Measurements from ENCODE around the gene TRPM1. TPM values are rescaled to one million over a fixed set of nuclear protein-coding genes. Genes with fewer than 3 reads are reported as not detected.

TRPM1 gene
- polyA plus RNA-seq (2013, experiment 1 of 2; ENCODE audit: insufficient read length) = not detected
- not detected for polyA plus RNA-seq (2013, experiment 2 of 2; ENCODE audit: insufficient read length)

DNA sequence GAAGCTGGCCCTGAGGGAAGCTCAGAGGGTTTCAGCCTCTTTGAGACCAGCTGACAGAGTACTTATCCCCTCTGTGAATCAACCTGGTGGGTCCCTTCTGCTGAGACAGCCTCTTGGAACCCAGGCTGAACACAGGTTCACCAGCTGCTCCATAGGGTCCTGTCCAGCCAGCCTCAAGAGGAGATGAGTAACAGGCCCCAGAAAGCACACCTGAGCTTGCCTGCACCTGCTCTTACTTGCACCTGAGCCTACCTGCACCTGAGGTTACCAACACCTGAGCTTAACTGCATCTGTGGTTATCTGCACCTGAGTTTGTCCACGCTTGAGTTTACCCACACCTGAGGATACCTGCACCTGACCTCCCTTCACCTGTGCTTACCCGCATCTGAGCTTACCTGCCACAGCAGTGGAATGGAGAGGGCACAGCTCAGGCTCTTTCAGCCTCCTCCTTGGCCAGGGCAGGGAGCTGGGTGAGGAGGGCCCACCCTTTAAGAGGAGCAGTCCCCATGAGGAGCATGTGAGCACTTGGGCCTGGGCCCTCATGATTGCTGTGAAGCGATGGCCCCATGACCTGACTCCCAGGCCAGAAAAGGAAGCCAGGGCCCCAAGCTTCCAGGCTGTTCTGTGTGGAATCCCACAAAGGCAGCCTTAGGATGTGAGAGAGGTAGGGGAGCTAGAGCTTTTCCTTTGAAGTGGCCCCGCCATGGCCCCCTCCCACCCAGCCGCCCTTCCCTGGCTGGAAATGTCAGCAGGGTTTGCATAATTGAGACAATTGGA, at the start of gene TRPM1:
Gene TRPM1 (minus strand): TSS at position 464 of the 777 bp plus-strand sequence. CDS start 20,370 bp downstream, outside the sequence.
- no peak for DNase-seq

GRCh38 chr15:31150732-31151231, 49.3 kb upstream of the TRPM1 start:
- no peak for DNase-seq

GRCh38 chr15:31149987-31150386, 48.5 kb upstream of the TRPM1 start:
- DNase-seq = no peak

DNA sequence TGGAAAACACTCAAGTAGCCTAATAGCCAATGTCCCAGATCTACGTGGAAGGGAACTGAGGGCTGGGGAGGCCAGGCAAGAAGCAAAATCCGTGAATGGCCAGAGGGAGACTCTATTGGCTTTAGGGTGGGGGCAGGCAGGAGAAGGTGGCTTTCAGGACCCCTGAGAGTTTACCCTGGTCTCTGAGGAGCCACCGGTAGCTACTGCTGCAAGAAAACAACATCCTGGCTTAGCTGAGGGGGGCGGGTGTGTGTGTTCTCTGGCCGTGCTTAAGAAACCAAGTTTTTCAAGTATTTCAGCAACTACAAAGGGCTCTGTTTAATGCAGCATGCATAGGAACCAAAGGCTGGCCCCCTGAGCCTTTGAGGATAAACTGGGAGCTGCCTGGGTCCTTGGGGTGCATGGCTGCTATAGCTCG, 47.6 kb upstream of the TRPM1 start:
- DNase-seq = no peak

GRCh38 chr15:31148297-31149087, 47.0 kb upstream of the TRPM1 start:
- no peak for DNase-seq

DNA sequence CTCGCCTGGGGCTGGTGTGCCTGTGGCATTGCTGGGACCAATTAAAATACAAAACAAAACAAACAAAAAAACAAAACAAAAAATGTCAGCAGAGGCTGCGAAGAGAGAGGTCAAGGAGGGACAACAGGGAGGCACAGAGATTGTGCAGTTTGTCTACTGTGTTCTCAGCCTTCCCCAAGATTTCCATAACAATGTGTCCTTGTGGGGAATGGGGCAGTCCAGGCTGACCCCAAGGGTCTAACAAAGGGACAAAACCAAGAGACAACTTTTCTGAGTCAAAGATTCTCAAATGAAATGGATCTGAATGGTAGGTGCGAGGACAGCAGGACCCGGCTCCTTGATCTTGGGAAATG, 46.4 kb upstream of the TRPM1 start:
- DNase-seq = no peak

DNA sequence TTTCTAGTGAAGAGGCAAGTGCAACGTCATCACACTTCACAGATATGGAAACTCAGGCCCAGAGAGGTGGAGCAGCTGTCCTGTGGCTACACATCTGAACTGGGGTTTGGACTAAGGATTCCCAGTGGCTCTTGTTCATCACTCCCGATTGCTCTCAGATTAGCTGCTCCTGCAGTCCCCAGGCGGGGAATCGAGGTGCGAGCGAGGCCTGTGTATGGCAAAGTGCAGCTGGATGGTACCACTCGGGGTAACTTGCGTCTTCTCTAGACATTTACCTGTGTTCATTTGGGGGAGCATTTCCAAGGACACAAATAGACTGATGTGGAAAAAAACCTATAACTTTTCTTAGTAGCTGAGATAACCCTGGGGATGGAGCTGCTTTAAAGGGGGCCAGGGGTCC, 45.9 kb upstream of the TRPM1 start:
- no peak for DNase-seq

GRCh38 chr15:31145271-31145911, 43.9 kb upstream of the TRPM1 start:
- DNase-seq = peak; percentile 2

- DNase-seq = no peak
These were observed 40.3 kb upstream of the TRPM1 start for GRCh38 chr15:31141792-31142191.

DNA sequence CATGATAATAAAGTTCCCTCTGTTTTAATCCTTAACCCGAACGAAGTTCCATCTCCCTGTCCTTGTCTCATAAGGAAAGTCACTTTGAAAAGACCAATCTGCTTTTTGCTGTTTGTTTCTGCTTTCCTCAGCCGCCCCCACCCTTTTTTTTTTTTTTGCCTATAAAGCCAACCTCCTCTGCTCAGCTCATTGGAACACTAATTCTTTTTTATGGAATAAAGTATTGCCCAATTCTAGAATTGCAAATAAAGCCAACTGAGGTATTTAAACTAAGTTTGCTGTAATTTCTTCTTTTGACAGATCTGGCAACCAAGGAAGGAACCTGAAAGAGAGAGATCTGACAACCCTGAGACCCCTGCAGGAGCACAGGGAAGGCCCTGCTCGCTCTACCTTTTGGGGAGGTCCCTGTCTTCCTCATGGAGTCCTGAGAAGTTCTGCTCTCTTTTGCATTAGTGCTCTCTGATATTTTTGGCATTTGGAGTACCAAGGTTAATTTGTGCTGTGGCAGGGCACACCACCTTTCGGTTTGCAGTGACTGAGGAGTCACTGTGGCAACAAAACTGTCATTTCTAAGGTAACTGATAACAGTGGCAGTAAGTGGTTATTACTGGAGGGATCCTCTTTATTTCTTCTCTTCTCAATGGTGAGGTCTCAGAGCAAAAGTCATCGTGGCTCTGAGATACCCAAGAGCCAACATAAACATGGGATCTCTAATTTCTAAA, 35.2 kb upstream of the TRPM1 start:
- no peak for DNase-seq

GRCh38 chr15:31136016-31136415, 34.5 kb upstream of the TRPM1 start:
- no peak for DNase-seq

DNA sequence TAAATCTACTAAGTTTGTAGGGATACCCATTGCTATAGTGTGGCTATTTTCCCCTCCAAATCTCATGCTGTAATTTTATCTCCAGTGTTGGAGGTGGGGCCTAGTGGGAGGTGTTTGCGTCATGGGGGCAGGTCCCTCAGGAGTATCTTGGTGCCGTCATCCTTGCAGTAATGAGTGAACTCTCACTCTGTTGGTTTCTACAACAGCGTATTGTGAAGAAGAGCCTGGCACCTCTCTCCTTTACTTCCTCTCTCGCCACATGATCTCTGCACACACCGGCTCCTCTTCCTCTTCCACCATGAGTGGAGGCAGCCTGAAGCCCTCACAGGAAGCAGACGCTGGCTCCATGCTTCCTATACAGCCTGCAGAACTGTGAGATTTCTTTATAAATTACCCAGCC, 34.0 kb upstream of the TRPM1 start:
- no peak for DNase-seq

DNA sequence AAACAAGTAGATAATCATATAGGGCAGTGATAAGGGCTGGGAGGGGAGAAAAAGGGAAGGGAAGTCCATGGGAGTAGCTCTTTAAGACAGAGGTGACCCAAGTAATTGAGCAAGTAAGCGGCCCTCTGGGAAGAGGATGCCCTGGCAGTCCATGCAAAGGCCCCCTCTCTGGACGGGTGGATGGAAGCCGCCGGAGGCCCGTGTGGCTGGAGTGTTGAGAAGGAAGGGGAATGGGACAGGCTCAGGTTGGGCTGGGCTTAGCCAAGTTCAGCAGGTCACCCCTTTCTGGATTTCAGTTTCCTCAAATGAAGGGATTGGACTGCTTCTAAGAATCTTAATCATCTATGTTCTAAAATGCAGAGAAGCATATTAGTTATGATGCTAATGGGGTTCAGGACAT, 32.4 kb upstream of the TRPM1 start:
- DNase-seq = no peak

DNA sequence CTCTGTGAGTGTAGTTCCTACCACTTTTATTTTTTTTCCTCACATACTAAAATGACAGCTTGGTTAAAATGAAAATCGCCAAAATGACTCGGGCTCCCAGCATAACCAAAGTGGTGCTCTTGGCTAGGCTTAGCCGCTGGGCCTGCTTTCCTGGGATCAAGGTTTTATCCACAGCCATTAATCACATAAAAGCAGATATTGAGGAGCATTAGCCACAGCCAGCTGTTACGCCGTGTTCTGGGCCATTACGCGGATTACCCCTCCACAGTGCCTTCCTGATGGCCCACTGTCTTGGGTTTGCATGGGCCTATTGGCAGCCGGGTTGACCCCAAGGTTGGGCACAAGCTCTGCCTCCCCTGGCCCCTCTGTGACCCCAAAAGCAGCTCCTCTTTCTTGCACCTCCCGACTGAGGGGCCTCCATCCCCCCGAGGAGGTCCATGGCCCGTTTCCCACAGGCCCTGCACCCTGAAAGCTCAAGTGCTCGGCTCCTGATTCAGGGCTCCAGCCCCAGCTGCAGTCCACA, 30.4 kb upstream of the TRPM1 start:
- no peak for DNase-seq

DNA sequence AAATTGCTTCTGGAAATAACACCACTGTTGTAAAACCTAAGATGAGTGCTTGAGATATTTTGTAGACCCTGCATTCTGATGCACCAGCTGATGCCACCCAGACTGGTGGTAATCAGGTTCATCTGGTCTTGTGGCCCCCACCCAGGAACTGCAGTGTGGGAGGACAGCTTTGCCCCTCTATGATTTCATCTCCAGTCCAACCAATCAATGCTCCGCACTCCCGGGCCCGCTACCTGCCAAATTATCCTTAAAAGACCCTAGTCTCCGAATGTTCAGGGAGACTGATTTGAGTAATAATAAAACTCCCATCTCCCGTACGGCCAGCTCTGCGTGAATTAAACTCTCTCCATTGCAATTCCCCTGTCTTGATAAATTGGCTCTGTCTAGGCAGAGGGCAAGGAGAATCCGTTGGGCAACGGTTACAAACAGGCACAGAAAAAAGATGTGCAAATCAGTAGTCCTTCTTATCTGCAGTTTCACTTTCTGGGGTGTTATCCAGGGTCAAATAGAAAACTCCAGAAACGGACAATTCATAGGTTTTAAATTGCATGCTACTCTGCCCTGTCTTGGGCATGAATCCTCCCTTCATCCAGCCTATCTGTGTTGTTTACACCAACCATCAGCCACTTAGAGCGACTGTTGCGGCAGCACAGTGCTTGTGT, 29.2 kb upstream of the TRPM1 start:
- DNase-seq = no peak

GRCh38 chr15:31129769-31130303, 28.3 kb upstream of the TRPM1 start:
- no peak for DNase-seq

DNA sequence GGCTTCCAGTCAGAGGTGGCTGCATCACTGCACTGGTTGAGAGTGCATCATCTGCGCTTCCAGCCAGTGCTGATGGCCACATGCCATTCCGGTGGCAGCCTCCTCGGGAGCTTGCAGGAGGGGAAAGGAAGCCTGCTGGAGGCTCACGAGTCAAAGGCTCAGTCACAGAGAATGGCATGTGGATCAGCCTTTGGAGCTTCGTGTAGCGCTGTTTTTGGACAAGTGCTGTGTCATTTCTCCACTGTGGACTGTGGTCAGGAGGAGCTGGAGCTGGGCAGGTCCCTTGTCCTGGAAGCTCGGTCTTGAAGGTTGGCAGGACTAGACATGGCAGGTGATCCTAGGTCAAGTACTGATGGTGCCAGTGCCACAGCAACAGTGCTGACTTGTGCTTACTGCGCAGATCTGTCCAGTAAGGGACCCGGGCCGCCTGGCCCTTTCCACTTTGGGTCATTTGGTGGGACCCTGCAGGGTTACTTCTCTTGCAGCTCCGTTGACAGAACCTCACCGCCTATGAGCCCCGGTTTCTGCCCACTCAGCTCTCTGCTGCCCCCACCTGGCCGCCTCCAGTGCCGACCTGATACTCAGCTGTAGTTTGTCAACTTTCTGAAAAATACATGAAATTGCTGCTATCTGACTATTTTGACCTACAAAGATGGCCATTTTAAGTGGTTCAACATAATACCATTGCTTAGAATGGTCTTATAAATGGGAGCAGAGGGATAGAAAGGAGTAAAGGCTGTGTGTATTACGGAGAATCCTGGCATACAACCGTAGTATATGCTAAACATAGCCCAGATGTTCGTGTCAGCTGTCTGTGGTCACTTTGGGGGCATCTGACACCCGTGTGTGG, 27.6 kb upstream of the TRPM1 start:
- peak; percentile 45 for DNase-seq

- DNase-seq = no peak
These were observed 27.0 kb upstream of the TRPM1 start for GRCh38 chr15:31128477-31128876.

GRCh38 chr15:31127596-31128261, 26.2 kb upstream of the TRPM1 start:
- no peak for DNase-seq

- DNase-seq = no peak
These were observed 23.5 kb upstream of the TRPM1 start for GRCh38 chr15:31125061-31125460.

All from fibroblast of skin of back (primary cell).